Glutamatergic neuron (in vitro differentiated cells): ENCODE measurements around the gene HFM1. TPM values are rescaled to one million over a fixed set of nuclear protein-coding genes. Genes with fewer than 3 reads are reported as not detected.

ENCODE experiments used
- DNase-seq: peaks from one replicate; pipeline ENCODE4 v3.0.0; 2022
- H3K27ac Mint-ChIP-seq: one replicate; pipeline ENCODE4 v1.8.0; 2020; ENCODE audit warnings: mild to moderate bottlenecking, mixed read lengths, inconsistent platforms; ENCODE audit not compliant: unreplicated experiment
- H3K27me3 Mint-ChIP-seq: one replicate; pipeline ENCODE4 v1.8.0; 2020; ENCODE audit warnings: mild to moderate bottlenecking, moderate library complexity, mixed read lengths, inconsistent platforms; ENCODE audit not compliant: unreplicated experiment
- H3K36me3 Mint-ChIP-seq: one replicate; pipeline ENCODE4 v1.8.0; 2020; ENCODE audit warnings: mild to moderate bottlenecking, mixed read lengths, inconsistent platforms; ENCODE audit not compliant: unreplicated experiment
- H3K4me1 Mint-ChIP-seq: one replicate; pipeline ENCODE4 v1.8.0; 2020; ENCODE audit warnings: mild to moderate bottlenecking, low read depth, mixed read lengths, inconsistent platforms; ENCODE audit not compliant: unreplicated experiment
- H3K4me3 Mint-ChIP-seq: one replicate; pipeline ENCODE4 v1.8.0; 2020; ENCODE audit warnings: mild to moderate bottlenecking, mixed read lengths, inconsistent platforms; ENCODE audit not compliant: unreplicated experiment
- H3K9me3 Mint-ChIP-seq: one replicate; pipeline ENCODE4 v1.8.0; 2020; ENCODE audit warnings: mild to moderate bottlenecking, moderate library complexity, mixed read lengths, inconsistent platforms; ENCODE audit not compliant: unreplicated experiment
- CTCF ChIP-seq: fragments of 200-600 bp; sonication (generic); IDR thresholded peaks from one replicate; pipeline ENCODE4 v1.5.0; 2021; ENCODE audit not compliant: partially characterized antibody, unreplicated experiment
- total RNA-seq: library from RNA; stranded (reverse); fragmentation: NEBNext Ultra II Directional; extraction: Animal tissue kit (Norgen Biotek cat#: 25700); gene quantifications from one replicate; pipeline ENCODE4 v1.2.1, GENCODE V29; 2021; ENCODE audit not compliant: unreplicated experiment

HFM1 gene
- total RNA-seq, 1 donor from 2014 or later = 10.2 TPM

GRCh38 chr1:91245435-91245834 is 159.2 kb downstream of the HFM1 start:
- no peak for TF ChIP-seq CTCF
- H3K36me3 Mint-ChIP-seq = no peaks in the 10 kb centered on the region
- no peak overlapping the region for H3K4me3 Mint-ChIP-seq
- no peak for DNase-seq
- peaks cover 2% of the 10 kb centered on the region for H3K4me1 Mint-ChIP-seq
- H3K9me3 Mint-ChIP-seq = no peaks in the 10 kb centered on the region
- H3K27ac Mint-ChIP-seq = no peak overlapping the region
- peaks cover 3% of the 10 kb centered on the region for H3K27me3 Mint-ChIP-seq

- no peak overlapping the region for H3K4me3 Mint-ChIP-seq
- H3K9me3 Mint-ChIP-seq = no peaks in the 10 kb centered on the region
- no peaks in the 10 kb centered on the region for H3K36me3 Mint-ChIP-seq
- no peak overlapping the region for H3K27ac Mint-ChIP-seq
- no peak for DNase-seq
- H3K4me1 Mint-ChIP-seq = peaks cover 2% of the 10 kb centered on the region
- TF ChIP-seq CTCF = peak; percentile 46
- H3K27me3 Mint-ChIP-seq = peaks cover 1% of the 10 kb centered on the region
Observed at GRCh38 chr1:91244737-91245136, 159.9 kb downstream of the HFM1 start.

- H3K9me3 Mint-ChIP-seq = no peaks in the 10 kb centered on the region
- peaks cover 1% of the 10 kb centered on the region for H3K27me3 Mint-ChIP-seq
- peaks cover 2% of the 10 kb centered on the region for H3K4me1 Mint-ChIP-seq
- H3K27ac Mint-ChIP-seq = no peak overlapping the region
- no peak overlapping the region for H3K4me3 Mint-ChIP-seq
- no peaks in the 10 kb centered on the region for H3K36me3 Mint-ChIP-seq
- no peak for TF ChIP-seq CTCF
- DNase-seq = no peak
Observed at GRCh38 chr1:91243171-91243570, 161.5 kb downstream of the HFM1 start.

- Mint-ChIP-seq H3K4me1 (no peaks in the 10 kb centered on the region), H3K9me3 (no peaks in the 10 kb centered on the region), H3K27me3 (no peaks in the 10 kb centered on the region), H3K27ac (no peak overlapping the region), H3K36me3 (no peaks in the 10 kb centered on the region), H3K4me3 (no peak overlapping the region)
- no peak for DNase-seq
- no peak for TF ChIP-seq CTCF
Observed at GRCh38 chr1:91234181-91234580, 170.5 kb downstream of the HFM1 start.

- no peak for DNase-seq
- Mint-ChIP-seq H3K36me3 (no peaks in the 10 kb centered on the region), H3K4me3 (no peak overlapping the region), H3K4me1 (no peaks in the 10 kb centered on the region), H3K27ac (no peak overlapping the region), H3K27me3 (no peaks in the 10 kb centered on the region), H3K9me3 (peaks cover 2% of the 10 kb centered on the region)
- TF ChIP-seq CTCF = no peak
Observed at GRCh38 chr1:91226741-91227140, 177.9 kb downstream of the HFM1 start.
